ENCODE results near the gene ACE. TPM values are rescaled to one million over a fixed set of nuclear protein-coding genes. Genes with fewer than 3 reads are reported as not detected.

Gene ACE
- polyA plus RNA-seq, 1 donor = 12.9 TPM

DNA sequence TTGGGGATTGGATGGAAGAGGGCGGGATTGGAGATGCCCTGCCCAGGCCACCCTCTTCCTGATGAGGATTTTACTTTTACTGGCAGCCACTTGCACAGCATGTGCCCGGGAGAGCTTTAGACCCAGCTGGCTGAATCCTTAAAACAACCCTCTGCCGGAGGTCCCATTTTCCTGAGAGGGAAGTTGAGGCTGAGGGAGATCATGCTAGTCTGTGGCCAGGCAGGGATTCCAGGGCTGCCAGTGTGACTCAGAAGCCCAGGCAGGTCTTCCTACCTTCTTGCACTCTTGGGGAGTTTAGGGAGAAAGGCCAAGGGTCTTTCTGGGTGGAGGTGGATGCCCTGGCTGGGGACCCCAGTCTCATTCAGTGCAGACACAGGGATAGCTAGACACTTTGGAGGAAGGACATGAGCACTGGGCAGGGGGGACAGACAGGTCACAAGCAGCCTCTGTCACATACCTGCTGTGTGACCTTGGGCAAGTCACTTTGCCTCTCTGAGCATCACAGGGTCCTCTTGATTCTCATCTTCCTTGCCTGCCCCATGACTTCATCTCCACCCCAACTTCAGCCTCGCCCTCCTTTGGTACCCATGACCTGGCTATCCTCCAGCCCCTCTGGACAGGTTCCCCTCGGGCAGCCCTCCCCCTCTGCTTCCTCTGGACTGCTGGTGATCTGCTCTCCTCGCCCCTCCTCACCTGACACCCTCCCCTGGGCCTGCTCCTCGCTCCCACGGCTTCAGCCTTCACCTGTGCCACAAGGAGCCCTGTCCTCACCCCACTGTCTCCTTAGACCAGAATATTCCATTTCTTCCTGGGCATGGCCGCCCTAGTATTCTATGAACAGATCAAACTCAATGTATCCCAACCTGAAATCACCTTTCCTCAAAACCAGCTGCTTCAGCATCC, 62.1 kb downstream of the ACE start:
- DNase-seq = no peak

DNA sequence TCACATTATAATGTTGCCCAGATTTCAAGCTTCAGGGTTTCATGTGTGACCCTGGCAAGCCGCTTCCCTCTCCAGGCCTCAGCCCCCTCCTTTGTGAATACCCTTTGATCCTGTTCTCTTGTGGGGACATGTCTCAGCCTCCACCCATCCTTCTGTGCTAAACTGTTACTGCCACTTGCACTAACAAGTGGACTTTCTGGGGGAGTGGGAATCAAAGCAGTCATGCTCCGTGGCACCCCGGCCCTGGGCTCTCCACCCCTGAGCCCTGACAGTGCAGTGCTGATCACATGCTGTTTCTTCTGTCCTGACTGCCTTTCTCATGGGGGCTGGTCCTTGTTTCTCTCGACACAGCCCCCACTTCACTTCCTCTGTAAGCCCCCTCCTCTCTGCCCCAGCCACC, 63.7 kb downstream of the ACE start:
- DNase-seq = no peak

DNA sequence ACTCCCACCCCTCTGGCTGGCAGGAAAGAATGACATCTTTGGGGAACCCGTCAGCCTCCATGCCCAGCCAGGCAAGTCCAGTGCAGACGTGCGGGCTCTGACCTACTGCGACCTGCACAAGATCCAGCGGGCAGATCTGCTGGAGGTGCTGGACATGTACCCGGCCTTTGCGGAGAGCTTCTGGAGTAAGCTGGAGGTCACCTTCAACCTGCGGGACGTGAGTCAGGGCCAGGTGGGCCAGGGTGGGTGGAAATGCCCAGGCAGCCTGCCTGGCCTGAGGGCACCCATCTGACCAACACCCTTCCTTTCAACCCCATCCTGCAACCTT, 65.3 kb downstream of the ACE start:
- DNase-seq = no peak

DNA sequence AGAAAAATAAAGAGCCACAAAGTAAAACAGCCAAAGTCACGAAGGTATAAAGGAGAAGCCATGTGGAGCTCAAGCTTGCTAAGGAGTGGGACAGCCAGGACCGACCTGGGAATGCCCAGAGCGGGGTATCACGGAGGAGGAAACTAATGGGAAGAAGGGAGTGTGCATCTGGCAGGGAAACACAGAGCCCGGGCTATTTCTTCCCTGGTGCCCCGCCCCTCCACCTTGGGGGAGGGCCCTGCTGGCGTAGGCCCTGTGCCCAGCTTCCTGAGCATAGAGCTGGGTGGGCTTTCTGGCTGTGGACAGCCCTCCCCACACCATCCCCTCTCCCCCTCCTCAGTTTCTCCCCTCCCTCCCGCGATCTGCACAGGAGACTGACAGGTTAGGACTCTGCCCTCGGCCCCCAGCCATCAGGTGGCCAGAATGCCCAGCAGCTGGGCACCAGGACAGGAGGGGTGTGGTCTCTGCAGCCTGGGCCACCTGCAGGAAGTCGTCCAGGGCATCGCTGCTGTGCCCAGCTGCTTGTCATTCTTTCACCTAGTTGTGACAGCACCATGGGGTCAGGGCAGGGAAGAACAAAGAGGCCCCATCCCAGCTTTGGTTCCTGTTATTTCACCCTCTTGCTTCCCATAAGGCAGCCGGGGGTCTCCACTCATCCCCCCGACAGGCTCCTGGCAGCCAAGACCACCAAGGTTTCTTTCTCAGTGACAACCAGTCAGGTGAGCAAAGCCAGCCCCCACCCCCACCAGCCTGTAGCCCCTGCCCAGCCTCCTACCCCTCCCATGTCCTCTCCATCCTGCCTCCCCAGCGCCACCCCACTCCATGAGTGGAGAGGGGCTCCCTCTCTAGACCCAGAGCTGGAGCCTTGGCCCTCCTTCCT, 66.3 kb downstream of the ACE start:
- DNase-seq = no peak

DNA sequence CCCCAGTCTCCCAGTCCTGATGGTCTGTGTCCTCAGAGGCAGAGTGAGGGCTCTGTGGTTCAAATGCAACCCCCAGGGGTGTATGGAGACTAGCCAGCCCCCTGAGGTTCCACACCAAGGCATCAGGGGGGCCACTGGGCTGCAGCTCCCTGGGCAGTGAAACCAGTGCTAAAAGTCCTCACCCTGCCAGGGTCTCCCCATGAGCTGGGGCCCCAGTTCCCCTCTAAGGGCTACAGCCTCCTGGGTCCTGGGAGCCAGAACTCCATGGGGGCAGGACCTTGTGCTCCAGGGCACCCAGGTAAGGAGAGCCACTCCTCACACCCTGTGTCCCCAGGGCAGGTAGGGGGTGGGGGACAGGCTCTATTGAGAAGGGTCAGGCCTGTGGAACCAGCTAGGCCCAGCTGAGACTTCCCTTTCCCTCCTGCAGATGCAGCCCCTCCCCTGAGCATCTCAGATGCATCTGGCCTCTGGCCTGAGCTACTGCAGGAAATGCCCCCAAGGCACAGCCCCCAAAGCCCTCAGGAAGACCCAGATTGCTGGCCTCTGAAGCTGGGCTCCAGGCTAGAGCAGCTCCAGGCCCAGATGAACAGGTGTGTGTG, 67.1 kb downstream of the ACE start:
- no peak for DNase-seq

DNA sequence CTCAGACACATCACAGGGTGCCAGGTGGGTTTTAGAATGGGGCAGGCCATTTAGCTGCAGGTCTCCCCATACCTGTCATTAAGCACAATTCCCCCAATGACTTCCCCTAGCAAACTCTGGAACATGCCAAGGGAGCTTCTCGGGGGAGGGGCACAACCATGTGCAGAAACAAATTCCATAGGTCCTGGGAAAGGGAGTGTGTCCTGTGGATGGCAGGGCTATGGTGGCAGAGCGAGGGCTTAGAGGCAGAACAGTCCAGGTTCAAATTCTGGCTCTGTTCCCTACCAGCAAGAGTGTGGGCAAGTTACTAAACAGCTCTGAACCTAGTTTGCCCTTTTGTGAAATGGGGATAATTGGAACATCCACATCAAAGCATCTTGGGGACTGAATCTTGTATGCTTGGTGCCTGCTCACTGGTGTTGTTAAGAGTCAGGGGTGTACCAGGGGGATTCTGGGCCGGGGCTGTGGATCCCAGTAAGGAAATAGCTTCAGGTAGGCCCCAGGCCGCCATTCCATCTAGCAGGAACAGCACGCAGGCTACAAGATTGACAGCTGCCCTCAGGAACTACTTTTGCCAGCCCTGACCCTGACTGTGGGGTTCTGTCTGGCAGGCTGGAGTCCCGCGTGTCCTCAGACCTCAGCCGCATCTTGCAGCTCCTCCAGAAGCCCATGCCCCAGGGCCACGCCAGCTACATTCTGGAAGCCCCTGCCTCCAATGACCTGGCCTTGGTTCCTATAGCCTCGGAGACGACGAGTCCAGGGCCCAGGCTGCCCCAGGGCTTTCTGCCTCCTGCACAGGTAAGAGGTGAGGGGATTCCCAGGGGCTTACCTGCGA, 67.8 kb downstream of the ACE start:
- no peak for DNase-seq

DNA sequence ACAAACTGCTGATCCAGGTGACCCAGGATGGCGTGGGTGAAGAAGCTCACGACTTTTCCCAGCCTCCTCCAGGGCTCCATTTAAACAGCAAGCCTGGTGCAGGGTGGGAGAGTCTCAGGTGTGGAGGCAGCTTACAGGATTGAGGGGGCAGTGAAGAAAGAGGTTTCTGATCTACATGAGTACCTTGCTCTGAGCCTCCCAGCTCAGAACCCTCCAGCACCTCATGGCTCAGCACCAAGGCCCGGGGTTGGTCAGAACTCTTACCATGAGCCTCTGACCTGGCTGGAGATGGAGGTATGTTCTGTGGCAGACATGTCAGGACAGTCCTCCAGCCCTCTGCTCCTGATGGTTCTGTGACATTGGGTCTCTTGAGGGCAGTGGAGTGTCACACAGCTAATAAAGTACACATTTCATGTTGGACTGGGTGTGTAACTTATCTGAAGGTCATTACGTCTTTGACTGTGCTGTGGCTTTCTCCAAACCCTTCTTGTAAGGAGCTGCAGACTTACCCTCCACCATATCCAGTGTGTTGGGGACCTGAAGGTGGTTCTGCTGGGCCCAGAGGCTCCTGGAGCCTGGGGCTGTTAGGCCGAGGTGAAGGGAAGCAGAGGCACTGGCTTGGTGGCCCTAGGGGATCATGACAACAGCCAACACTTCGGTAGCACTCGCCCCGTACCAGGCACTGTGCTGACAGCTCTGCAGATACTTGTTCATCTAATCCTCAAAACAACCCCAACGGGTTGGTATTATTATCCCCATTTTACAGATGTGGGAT, 69.6 kb downstream of the ACE start:
- DNase-seq = no peak

DNA sequence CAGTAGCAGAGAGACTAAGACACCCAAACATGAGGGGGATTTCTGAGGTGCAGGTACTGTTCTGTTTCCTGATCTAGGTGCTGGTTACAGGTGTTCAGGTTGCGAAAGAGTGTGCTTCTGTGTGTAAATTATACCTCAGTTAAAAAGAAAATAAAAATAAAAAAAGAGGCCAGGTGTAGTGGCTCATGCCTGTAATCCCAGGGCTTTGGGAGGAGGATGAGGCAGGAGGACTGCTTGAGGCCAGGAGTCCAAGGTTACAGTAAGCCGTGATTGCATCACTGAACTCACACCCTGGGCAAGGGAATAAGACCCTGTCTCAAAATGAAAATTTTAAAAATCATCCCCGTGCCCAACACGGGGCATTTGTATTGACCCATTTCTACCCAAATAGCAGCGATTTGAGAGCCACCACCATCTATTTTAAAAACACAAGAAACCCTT, 70.2 kb downstream of the ACE start:
- DNase-seq = no peak

Other genes starting within 250 kb of the ACE start
- 7.0 TPM for gene CYB561, start 30.8 kb upstream of the ACE start, polyA plus RNA-seq (ENCODE audit: insufficient read length)
- gene KCNH6, start 46.3 kb downstream of the ACE start, polyA plus RNA-seq (ENCODE audit: insufficient read length) = not detected
- gene DCAF7, start 73.4 kb downstream of the ACE start, polyA plus RNA-seq (ENCODE audit: insufficient read length) = 43.2 TPM
- 17.8 TPM for gene TACO1, start 123.8 kb downstream of the ACE start, polyA plus RNA-seq (ENCODE audit: insufficient read length)
- 27.6 TPM for gene MAP3K3, start 145.4 kb downstream of the ACE start, polyA plus RNA-seq (ENCODE audit: insufficient read length)
- gene LIMD2, start 223.1 kb downstream of the ACE start, polyA plus RNA-seq (ENCODE audit: insufficient read length) = 10.4 TPM

Data from hindlimb muscle (tissue), 1 donor.